ENCODE results near the gene LUC7L3. TPM values are rescaled to one million over a fixed set of nuclear protein-coding genes. Genes with fewer than 3 reads are reported as not detected.

Gene LUC7L3
- polyA plus RNA-seq, 3 donors = 565 to 742 (median 678) TPM

Other genes with a start within 250 kb of the LUC7L3 start
- 10 to 100 TPM; 45.8 to 48.5 (median 48.4) TPM for gene RSAD1, start 240.7 kb upstream of the LUC7L3 start, polyA plus RNA-seq (ENCODE audit: insufficient read length in 3 of 3)
- gene MYCBPAP, start 211.2 kb upstream of the LUC7L3 start, polyA plus RNA-seq (ENCODE audit: insufficient read length in 3 of 3) = 1 to 10 TPM; 1.4 to 2.4 (median 1.6) TPM
- gene EPN3, start 186.9 kb upstream of the LUC7L3 start, polyA plus RNA-seq (ENCODE audit: insufficient read length in 3 of 3) = 1 to 10 TPM; 6.5 to 9.8 (median 8.8) TPM
- 10 to 100 TPM; 47.6 to 52.7 (median 48.4) TPM for gene SPATA20, start 172.4 kb upstream of the LUC7L3 start, polyA plus RNA-seq (ENCODE audit: insufficient read length in 3 of 3)
- gene CACNA1G, start 158.9 kb upstream of the LUC7L3 start, polyA plus RNA-seq (ENCODE audit: insufficient read length in 3 of 3) = 1 to 10 TPM; 6.1 to 6.7 (median 6.6) TPM
- gene ABCC3, start 84.7 kb upstream of the LUC7L3 start, polyA plus RNA-seq (ENCODE audit: insufficient read length in 3 of 3) = 1 to 10 TPM; 6.2 to 9.6 (median 7.0) TPM
- gene ANKRD40, start 11.7 kb upstream of the LUC7L3 start, polyA plus RNA-seq (ENCODE audit: insufficient read length in 3 of 3) = 10 to 100 TPM; 44.8 to 47.2 (median 45.5) TPM
- gene ANKRD40CL, start 47.9 kb downstream of the LUC7L3 start, polyA plus RNA-seq (ENCODE audit: insufficient read length in 3 of 3) = under 1 TPM in 2 of 3 donors, not detected in 1; 0.21 to 0.25 TPM
- gene WFIKKN2, start 116.0 kb downstream of the LUC7L3 start, polyA plus RNA-seq (ENCODE audit: insufficient read length in 3 of 3) = 1 to 10 TPM in 1 of 3 donors, under 1 TPM in 2; 0.68 to 1.1 (median 0.97) TPM
- 10 to 100 TPM; 36.7 to 44.1 (median 37.1) TPM for gene TOB1, start 146.8 kb downstream of the LUC7L3 start, polyA plus RNA-seq (ENCODE audit: insufficient read length in 3 of 3)

Measured in right renal cortex interstitium (tissue), 3 donors.